Fibroblast of lung (primary cell): ENCODE data around the gene PANK1. TPM values are rescaled to one million over a fixed set of nuclear protein-coding genes. Genes with fewer than 3 reads are reported as not detected.
A peak's percentile ranks its signal among the peaks of the same experiment; 100 is the strongest.

ENCODE experiments used
- DNase-seq, 2 donors: peaks; one replicate each; pipeline versions ENCODE4 v3.0.0 to v3.0.0-alpha.2; 2010; ENCODE audit warnings: low read depth in 2 of 2
- H2AFZ ChIP-seq: 2 replicates; pipeline ENCODE4 v1.5.1; 2012; ENCODE audit warnings: low read length, control low read depth, inconsistent platforms
- H3K27ac ChIP-seq: 2 replicates; pipeline ENCODE4 v1.5.1; 2011; ENCODE audit warnings: low read length, control low read depth; ENCODE audit not compliant: insufficient read depth
- H3K27me3 ChIP-seq: 2 replicates; pipeline ENCODE4 v1.5.1; 2011; ENCODE audit warnings: mild to moderate bottlenecking, low read length; ENCODE audit not compliant: control insufficient read depth, insufficient read depth
- H3K36me3 ChIP-seq: 2 replicates; pipeline ENCODE4 v1.5.1; 2011; ENCODE audit warnings: low read length; ENCODE audit not compliant: control insufficient read depth, insufficient read depth
- H3K4me1 ChIP-seq: 2 replicates; pipeline ENCODE4 v1.5.1; 2011; ENCODE audit warnings: low read length; ENCODE audit not compliant: control insufficient read depth, insufficient read depth; ENCODE audit errors: extremely low read depth
- H3K4me2 ChIP-seq: 2 replicates; pipeline ENCODE4 v1.5.1; 2011; ENCODE audit warnings: low read length, control low read depth; ENCODE audit not compliant: insufficient read depth; ENCODE audit errors: extremely low read depth
- H3K4me3 ChIP-seq, 4 experiments: fragments of 200-600 bp in 1 of 4; sonication (generic) in 1 of 4; replicated peaks in 1 of 4; 2 replicates each; pipeline ENCODE4 v1.5.1; 2011 to 2016; ENCODE audit warnings: low read length in 4 of 4, low read depth in 3 of 4, mild to moderate bottlenecking in 3 of 4, control low read depth in 2 of 4, inconsistent platforms in 1 of 4, mixed read lengths in 1 of 4; ENCODE audit not compliant: insufficient read depth in 1 of 4; ENCODE audit errors: control extremely low read depth in 1 of 4
- H3K79me2 ChIP-seq: 2 replicates; pipeline ENCODE4 v1.5.1; 2012; ENCODE audit warnings: mild to moderate bottlenecking, low read length, inconsistent platforms; ENCODE audit not compliant: control insufficient read depth, insufficient read depth
- H3K9ac ChIP-seq: 2 replicates; pipeline ENCODE4 v1.5.1; 2011; ENCODE audit warnings: mild to moderate bottlenecking, low read length, control low read depth; ENCODE audit not compliant: insufficient read depth
- H3K9me3 ChIP-seq: 2 replicates; pipeline ENCODE4 v1.5.1; 2012; ENCODE audit warnings: low read depth, low read length; ENCODE audit not compliant: control insufficient read depth, insufficient read depth
- H4K20me1 ChIP-seq: 2 replicates; pipeline ENCODE4 v1.5.1; 2011; ENCODE audit warnings: low read length; ENCODE audit not compliant: control insufficient read depth, insufficient read depth; ENCODE audit errors: extremely low read depth
- CTCF ChIP-seq, 2 donors: IDR thresholded peaks in 1 of 2; conservative IDR thresholded peaks in 1 of 2; 1 replicate in 1 of 2; 2 replicates in 1 of 2; pipeline ENCODE4 v1.5.1; 2011 to 2012; ENCODE audit warnings: low read length in 2 of 2, control low read depth in 1 of 2, inconsistent platforms in 1 of 2, low read depth in 1 of 2, mild to moderate bottlenecking in 1 of 2
- EZH2 ChIP-seq: IDR thresholded peaks from 2 replicates; pipeline ENCODE4 v1.5.1; 2012; ENCODE audit warnings: low read length, control low read depth, mild to moderate bottlenecking; ENCODE audit errors: missing control alignments
- polyA plus RNA-seq, 2 donors: library from polyadenylated mRNA; depleted of rRNA in 1 of 2; stranded (reverse) in 1 of 2; unstranded in 1 of 2; fragments of >200 nt; gene quantifications; 2 replicates each; pipeline ENCODE4 v1.2.1, GENCODE V29; 2011 to 2012; ENCODE audit warnings: missing spikeins in 1 of 2
- total RNA-seq: library from RNA; depleted of rRNA; stranded (reverse); fragments of >200 nt; gene quantifications from 2 replicates; pipeline ENCODE4 v1.2.1, GENCODE V29; 2014

PANK1 gene
- total and polyA plus RNA-seq, 2 donors (not counting 1 experiment from before 2014, with no cell fraction given): 5.3 to 9.2 TPM

GRCh38 chr10:89670926-89671325 is 25.9 kb upstream of the PANK1 start:
- H3K4me1 ChIP-seq: no peaks in the 10 kb centered on the region
- H3K27me3 ChIP-seq: no peaks in the 10 kb centered on the region
- no peaks in the 10 kb centered on the region for H4K20me1 ChIP-seq
- H3K4me3 ChIP-seq: no peak overlapping the region
- no peak overlapping the region for H3K9ac ChIP-seq
- TF ChIP-seq EZH2: no peak
- no peak for TF ChIP-seq CTCF (conservative IDR thresholded peaks at IDR 0.05 in 1 of 2, IDR thresholded peaks at IDR 0.05 in 1 of 2; ENCODE audit: low read depth in 1 of 2, low read length in 2 of 2)
- no peaks in the 10 kb centered on the region for H3K9me3 ChIP-seq
- H3K4me2 ChIP-seq: no peak overlapping the region
- H2AFZ ChIP-seq: no peak overlapping the region
- no peaks in the 10 kb centered on the region for H3K36me3 ChIP-seq
- H3K27ac ChIP-seq: no peak overlapping the region
- DNase-seq: peak in 1 of 2 donors; percentile 12
- H3K79me2 ChIP-seq: no peaks in the 10 kb centered on the region

- no peak overlapping the region for H3K27ac ChIP-seq
- no peaks in the 10 kb centered on the region for H3K27me3 ChIP-seq
- no peaks in the 10 kb centered on the region for H3K4me1 ChIP-seq
- no peak for DNase-seq
- no peaks in the 10 kb centered on the region for H3K79me2 ChIP-seq
- H3K9me3 ChIP-seq: no peaks in the 10 kb centered on the region
- H3K9ac ChIP-seq: no peak overlapping the region
- no peak overlapping the region for H3K4me3 ChIP-seq
- no peak overlapping the region for H3K4me2 ChIP-seq
- H2AFZ ChIP-seq: no peak overlapping the region
- no peaks in the 10 kb centered on the region for H4K20me1 ChIP-seq
- TF ChIP-seq CTCF (conservative IDR thresholded peaks at IDR 0.05 in 1 of 2, IDR thresholded peaks at IDR 0.05 in 1 of 2; ENCODE audit: low read depth in 1 of 2, low read length in 2 of 2): no peak
- no peak for TF ChIP-seq EZH2
- no peaks in the 10 kb centered on the region for H3K36me3 ChIP-seq
Measured at GRCh38 chr10:89669985-89670384, 24.9 kb upstream of the PANK1 start.

- no peaks in the 10 kb centered on the region for H3K4me1 ChIP-seq
- no peaks in the 10 kb centered on the region for H3K27me3 ChIP-seq
- H3K27ac ChIP-seq: no peak overlapping the region
- no peak overlapping the region for H3K9ac ChIP-seq
- no peak overlapping the region for H3K4me3 ChIP-seq
- no peaks in the 10 kb centered on the region for H3K79me2 ChIP-seq
- TF ChIP-seq CTCF (conservative IDR thresholded peaks at IDR 0.05 in 1 of 2, IDR thresholded peaks at IDR 0.05 in 1 of 2; ENCODE audit: low read depth in 1 of 2, low read length in 2 of 2) (no peak), EZH2 (no peak)
- no peaks in the 10 kb centered on the region for H4K20me1 ChIP-seq
- no peaks in the 10 kb centered on the region for H3K36me3 ChIP-seq
- no peak overlapping the region for H2AFZ ChIP-seq
- no peak for DNase-seq
- no peaks in the 10 kb centered on the region for H3K9me3 ChIP-seq
- H3K4me2 ChIP-seq: no peak overlapping the region
Measured at GRCh38 chr10:89668386-89669071, 23.5 kb upstream of the PANK1 start.
